Chondrocyte (in vitro differentiated cells): ENCODE data around the gene UNK. TPM values are rescaled to one million over a fixed set of nuclear protein-coding genes. Genes with fewer than 3 reads are reported as not detected.

ENCODE experiments used
- DNase-seq: peaks from one replicate; pipeline ENCODE4 v3.0.0; 2021; ENCODE audit warnings: mixed read lengths, low spot score
- H3K27ac Mint-ChIP-seq: one replicate; pipeline ENCODE4 v1.8.0; 2021; ENCODE audit warnings: mild to moderate bottlenecking, moderate library complexity, mixed read lengths; ENCODE audit not compliant: unreplicated experiment
- H3K27me3 Mint-ChIP-seq: 2 replicates; pipeline ENCODE4 v1.8.0; 2021; ENCODE audit warnings: low read depth, mixed read lengths
- H3K36me3 Mint-ChIP-seq: 2 replicates; pipeline ENCODE4 v1.8.0; 2021; ENCODE audit warnings: low read depth, mixed read lengths
- H3K4me1 Mint-ChIP-seq: 2 replicates; pipeline ENCODE4 v1.8.0; 2021; ENCODE audit warnings: low read depth, mild to moderate bottlenecking, mixed read lengths
- H3K4me3 Mint-ChIP-seq: one replicate; pipeline ENCODE4 v1.8.0; 2021; ENCODE audit warnings: mild to moderate bottlenecking, moderate library complexity, mixed read lengths; ENCODE audit not compliant: unreplicated experiment
- H3K9me3 Mint-ChIP-seq: 2 replicates; pipeline ENCODE4 v1.8.0; 2021; ENCODE audit warnings: low read depth, mixed read lengths
- total RNA-seq: library from RNA; stranded (reverse); gene quantifications from 3 replicates; pipeline ENCODE4 v1.2.1, GENCODE V29; 2021
- TF ChIP-seq, protein P1 (sequence below): fragments of 200-600 bp; sonication (generic); IDR thresholded peaks from 2 replicates; pipeline ENCODE4 v1.5.0; 2021; ENCODE audit warnings: antibody characterized with exemption, mild to moderate bottlenecking, moderate library complexity

Gene UNK
- total RNA-seq, 1 donor from 2014 or later, result 21.0 TPM

DNA sequence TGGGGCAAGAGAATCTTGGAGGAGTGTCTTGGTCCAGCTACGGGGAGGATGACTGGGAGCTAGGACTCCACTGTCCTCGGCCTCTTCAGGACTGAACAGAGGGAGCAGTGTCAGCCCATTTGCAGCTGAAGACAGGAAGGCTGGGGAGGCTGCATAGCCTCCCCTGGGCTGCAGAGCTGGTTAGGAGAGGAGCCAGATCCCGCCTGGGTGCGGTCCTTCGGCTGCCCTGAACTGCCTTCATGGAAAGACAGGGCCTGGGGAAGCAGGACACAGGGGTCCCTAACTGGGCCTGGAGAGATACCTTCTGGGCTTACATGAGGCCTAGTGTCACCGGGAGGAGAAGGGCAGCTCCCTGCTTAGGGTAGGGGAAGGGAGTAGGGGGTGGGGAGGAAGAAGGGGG, 33.0 kb downstream of the UNK start:
- no peak overlapping the region for H3K27ac Mint-ChIP-seq
- peaks cover 18% of the 10 kb centered on the region for H3K36me3 Mint-ChIP-seq
- no peaks in the 10 kb centered on the region for H3K9me3 Mint-ChIP-seq
- TF ChIP-seq, protein P1, sequence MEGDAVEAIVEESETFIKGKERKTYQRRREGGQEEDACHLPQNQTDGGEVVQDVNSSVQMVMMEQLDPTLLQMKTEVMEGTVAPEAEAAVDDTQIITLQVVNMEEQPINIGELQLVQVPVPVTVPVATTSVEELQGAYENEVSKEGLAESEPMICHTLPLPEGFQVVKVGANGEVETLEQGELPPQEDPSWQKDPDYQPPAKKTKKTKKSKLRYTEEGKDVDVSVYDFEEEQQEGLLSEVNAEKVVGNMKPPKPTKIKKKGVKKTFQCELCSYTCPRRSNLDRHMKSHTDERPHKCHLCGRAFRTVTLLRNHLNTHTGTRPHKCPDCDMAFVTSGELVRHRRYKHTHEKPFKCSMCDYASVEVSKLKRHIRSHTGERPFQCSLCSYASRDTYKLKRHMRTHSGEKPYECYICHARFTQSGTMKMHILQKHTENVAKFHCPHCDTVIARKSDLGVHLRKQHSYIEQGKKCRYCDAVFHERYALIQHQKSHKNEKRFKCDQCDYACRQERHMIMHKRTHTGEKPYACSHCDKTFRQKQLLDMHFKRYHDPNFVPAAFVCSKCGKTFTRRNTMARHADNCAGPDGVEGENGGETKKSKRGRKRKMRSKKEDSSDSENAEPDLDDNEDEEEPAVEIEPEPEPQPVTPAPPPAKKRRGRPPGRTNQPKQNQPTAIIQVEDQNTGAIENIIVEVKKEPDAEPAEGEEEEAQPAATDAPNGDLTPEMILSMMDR, result no peak
- H3K4me1 Mint-ChIP-seq, result peaks cover 9% of the 10 kb centered on the region
- no peak for DNase-seq
- no peaks in the 10 kb centered on the region for H3K27me3 Mint-ChIP-seq
- no peak overlapping the region for H3K4me3 Mint-ChIP-seq

DNA sequence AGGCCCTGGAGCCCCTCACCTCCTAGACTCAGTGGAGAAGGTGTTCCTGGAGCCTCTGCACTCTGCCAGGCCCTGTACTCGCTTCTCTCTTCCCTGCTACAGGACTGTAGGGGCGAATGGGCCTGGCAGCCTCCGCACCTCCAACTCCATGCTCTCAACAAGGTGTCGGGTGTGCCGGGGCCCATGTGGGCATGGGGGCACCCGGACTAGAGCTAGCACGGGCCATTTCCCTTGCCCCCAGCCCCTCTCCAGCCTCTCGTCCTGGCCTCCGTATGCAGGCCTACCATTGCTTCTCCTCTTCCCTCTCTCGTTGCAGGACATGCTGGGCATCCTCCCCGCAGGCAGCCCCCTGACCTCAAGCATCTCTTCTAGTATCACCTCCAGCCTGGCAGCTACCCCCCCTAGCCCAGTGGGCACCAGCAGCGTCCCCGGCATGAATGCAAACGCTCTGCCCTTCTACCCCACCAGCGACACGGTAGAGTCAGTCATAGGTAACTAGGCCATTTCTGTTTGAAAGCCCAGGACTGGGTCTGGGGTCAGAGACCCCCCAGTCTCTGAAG, 33.8 kb downstream of the UNK start:
- Mint-ChIP-seq H3K36me3 (peaks cover 15% of the 10 kb centered on the region), H3K4me3 (no peak overlapping the region), H3K4me1 (peaks cover 9% of the 10 kb centered on the region), H3K9me3 (no peaks in the 10 kb centered on the region), H3K27ac (no peak overlapping the region), H3K27me3 (no peaks in the 10 kb centered on the region)
- TF ChIP-seq, protein P1, result no peak
- no peak for DNase-seq

DNA sequence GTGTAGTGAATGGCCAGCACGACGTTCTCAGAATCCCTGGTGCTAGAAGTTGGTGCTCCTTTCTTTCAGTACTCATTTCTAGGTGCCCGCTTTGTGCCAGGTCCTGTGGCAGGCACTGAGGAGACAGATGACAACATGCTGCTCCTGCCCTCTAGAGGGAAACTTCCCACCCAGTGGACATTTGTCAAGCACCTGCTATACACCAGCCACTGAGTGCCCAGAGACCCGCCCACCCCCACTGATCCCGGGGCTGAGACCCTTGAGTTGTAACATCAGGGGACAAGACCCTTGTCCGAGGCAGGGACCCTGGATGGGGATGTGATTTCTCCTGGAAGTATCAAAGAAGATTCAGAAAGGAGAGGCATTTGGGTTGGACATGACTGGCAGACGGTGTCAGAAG, 34.5 kb downstream of the UNK start:
- Mint-ChIP-seq H3K4me3 (no peak overlapping the region), H3K27ac (no peak overlapping the region), H3K4me1 (peaks cover 12% of the 10 kb centered on the region), H3K36me3 (peaks cover 17% of the 10 kb centered on the region), H3K9me3 (no peaks in the 10 kb centered on the region), H3K27me3 (no peaks in the 10 kb centered on the region)
- TF ChIP-seq, protein P1, result peak; percentile 13
- no peak for DNase-seq

DNA sequence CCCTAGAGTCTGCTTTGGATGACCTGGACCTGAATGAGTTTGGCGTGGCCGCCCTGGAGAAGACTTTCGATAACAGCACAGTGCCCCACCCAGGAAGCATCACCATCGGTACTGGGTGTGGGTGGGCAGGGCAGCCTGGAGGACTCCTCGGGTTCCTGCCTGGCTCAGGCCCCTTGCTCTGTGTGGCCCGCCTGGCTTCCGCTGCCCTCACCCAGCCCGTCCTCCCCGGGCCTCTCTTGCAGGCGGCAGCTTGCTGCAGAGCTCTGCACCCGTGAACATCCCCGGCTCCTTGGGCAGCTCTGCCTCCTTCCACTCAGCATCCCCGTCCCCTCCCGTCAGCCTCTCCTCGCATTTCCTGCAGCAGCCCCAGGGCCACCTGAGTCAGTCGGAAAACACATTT, 35.1 kb downstream of the UNK start:
- Mint-ChIP-seq H3K27ac (no peak overlapping the region), H3K4me1 (peaks cover 13% of the 10 kb centered on the region), H3K36me3 (peaks cover 17% of the 10 kb centered on the region), H3K4me3 (no peak overlapping the region), H3K27me3 (no peaks in the 10 kb centered on the region), H3K9me3 (no peaks in the 10 kb centered on the region)
- peak; percentile 86 for DNase-seq
- TF ChIP-seq, protein P1, result no peak

DNA sequence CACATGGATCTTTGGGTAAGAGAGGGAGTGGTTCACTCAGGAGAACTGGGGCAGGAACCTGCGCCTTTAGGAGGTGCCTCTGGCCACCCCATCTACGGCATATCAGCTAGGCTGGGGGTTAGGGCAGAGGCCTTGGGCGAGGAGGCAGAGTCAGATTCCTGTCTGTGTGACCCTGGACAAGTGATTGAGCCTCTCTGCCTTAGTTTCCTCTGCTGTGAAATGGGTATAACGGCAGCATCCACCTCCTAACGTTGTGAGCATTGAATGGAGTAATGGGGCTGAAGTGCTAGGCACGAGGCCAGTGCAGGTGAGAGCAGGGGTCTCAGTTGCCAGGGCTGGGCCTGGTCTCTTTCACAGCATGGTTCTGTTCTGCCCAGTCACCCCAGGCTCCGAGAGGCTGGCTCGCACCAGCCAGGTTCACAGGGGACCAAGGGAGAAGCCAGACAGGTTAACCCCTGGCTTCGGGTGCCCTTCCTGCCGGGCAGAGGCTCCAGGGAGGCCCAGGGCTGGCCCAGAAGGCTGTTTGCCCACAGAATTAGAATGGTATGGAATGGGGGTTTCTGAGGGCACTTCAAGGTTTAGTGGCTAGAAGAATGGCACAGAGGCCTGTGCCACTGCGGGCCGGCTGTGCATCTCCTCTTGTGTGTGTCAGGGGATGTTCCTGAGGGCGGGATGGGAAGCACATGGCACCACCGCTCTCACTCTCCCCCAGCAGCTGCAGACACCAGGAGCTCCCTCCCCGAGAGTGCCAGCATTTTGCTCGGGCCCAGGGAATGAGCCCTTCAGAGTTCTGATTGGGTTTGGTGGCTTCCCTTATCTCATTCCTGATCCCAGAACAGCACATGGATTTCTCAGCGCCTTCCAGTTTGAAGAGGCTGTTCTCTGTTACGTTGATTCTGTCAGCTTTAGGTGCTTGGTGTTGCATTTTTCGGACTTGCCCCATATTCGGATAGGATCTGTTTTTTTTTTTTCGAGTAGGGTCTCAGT, 35.8 kb downstream of the UNK start:
- H3K4me3 Mint-ChIP-seq, result no peak overlapping the region

More for the DNA sequence above, 35.8 kb downstream of the UNK start:
- Mint-ChIP-seq H3K27ac (no peak overlapping the region), H3K4me1 (peaks cover 11% of the 10 kb centered on the region), H3K9me3 (no peaks in the 10 kb centered on the region), H3K27me3 (no peaks in the 10 kb centered on the region), H3K36me3 (peaks cover 17% of the 10 kb centered on the region)
- DNase-seq, result no peak
- TF ChIP-seq, protein P1, result no peak
